GM19452 (cell line): ENCODE results near the gene SLC13A1.
"Not testable (repeated sequence)": the region's sequence is repeated elsewhere in the genome, so short reads cannot be mapped to it uniquely, and the experiment has no call there.

Experiments used
- ATAC-seq: cut with Tn5 transposase; IDR thresholded peaks from one replicate; pipeline ENCODE4 v1.9.1; 2021; ENCODE audit not compliant: unreplicated experiment

Gene SLC13A1, protein sequence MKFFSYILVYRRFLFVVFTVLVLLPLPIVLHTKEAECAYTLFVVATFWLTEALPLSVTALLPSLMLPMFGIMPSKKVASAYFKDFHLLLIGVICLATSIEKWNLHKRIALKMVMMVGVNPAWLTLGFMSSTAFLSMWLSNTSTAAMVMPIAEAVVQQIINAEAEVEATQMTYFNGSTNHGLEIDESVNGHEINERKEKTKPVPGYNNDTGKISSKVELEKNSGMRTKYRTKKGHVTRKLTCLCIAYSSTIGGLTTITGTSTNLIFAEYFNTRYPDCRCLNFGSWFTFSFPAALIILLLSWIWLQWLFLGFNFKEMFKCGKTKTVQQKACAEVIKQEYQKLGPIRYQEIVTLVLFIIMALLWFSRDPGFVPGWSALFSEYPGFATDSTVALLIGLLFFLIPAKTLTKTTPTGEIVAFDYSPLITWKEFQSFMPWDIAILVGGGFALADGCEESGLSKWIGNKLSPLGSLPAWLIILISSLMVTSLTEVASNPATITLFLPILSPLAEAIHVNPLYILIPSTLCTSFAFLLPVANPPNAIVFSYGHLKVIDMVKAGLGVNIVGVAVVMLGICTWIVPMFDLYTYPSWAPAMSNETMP

DNA sequence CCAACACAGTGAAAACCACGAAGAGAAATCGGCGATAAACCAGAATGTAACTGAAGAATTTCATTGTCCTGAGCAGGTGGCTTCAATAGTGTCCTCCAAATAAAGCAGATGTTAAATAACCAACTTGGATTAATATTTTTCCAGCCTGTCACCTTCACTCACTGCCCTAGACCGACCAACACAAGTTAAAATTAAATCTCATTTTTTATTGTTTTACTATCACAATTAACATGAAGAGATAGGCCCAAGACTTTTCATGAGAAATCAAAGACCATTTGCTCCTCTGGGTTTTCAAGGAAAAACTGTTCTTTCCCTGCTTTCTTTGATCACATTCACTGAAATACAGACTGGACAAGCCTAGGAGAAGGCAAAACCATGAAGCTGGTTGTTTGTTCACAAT, at the start of gene SLC13A1:
SLC13A1 (minus strand) TSS at position 87 of the 400 bp plus-strand sequence; CDS start at position 64, 23 bp downstream.
- no peak for ATAC-seq

DNA sequence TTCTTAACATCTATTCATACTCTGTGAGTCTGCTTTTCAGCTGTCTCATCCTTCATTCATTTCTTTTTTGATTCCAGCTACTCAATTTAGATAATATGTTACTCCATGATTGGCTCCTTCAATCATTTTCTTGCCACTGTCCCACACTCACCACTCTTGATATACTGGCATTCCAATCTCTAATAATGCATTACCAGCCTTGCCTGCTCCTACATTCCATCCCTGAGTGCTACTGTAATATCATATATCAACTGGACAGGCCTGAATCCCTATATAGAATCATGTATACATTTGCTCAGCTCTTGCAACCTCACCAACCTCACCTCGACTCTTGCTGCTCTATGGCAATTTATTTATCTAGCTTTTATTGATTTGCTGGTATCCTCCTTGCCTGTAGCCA, 45.0 kb upstream of the SLC13A1 start:
- ATAC-seq: no peak

DNA sequence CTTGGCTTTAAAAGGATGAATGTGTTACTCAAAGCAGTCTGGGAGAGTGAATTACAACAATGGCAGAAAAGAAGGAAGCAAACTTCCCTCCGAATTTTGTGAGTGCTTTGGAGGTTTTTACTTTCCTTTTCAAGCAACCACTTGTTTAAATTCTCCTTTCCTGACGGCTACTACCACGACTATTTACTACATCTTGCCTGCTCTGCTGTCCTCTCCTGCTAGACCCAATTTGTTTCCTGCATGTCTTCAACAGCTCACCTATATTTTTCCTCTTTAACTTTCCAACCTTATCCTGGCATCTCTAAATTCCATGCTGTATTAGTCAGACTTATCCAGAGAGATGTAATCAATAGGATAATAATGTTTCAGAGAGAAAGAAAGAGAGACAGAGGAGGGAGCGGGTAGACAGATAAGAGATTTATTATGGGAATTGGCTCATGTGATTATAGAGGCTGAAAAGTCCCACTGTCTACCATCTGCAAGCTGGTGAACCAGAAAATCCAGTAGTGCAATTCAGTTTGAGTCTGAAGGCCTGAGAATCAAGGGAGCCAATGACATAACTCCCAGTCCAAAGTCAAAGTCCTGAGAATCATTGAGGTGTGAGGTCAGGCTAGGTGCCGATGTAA, 42.8 kb upstream of the SLC13A1 start:
- ATAC-seq: no peak

DNA sequence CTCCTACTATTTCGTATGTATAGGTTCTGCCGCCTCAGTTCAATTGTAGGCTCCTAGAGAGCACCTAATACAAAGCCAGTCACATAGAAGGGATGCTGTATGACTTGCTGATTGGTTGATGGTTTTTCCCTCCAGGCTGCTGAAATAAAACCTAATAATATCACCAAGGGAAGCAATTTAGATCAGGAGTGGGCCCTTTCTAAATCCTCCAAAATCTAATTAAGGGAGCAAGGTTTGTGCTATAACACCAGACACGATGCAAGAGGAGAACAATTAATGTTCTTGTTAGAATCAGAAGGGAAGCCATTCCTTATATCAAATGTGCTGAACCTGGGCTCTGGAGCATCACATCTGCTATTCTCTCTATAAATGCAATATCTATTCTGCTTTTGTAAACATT, 42.0 kb upstream of the SLC13A1 start:
- ATAC-seq: no peak

DNA sequence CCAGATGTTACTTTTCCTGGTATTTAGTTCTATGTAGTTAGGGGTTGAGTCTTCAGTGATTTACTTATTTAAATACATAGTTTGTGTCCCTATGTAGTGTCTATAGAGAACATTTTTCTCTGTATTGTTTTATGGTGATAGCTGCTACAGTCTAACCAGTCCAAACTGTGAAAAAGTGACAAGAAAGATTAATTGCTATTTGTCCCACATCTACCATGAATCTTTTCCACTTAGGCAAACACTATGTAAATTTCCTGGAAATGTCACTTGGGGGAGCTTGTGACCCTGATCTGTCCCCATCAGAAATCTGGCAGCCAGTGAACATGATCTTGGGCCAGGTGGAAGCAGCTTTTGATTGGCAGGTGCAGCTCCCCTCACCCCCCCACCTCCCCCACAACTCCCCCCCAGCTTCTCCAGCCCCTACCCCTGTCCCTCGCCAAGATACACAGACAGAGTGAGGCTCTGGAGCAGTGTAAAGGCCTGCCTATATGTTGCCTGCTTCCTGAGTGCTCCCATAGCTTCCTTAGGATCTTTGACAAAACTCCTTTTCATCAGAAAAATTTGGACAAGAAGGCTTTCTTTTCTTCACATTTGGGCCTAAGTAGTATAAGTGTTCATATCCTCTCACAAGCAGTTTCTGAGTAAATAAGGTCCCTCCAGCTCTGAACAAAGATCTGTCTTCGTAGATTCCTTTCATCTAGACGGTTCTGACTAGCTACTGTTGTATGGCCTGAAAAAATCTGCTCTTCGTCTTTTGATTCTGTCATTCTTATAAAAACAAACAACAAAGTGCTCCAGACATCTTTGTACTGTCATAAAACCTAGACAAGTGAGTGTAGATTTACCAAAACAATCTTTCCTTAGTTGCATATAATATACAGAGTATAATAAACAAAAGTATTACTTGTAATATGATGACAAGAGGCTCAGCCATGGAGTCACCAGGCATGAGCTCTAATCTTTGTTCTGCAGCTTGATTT, 31.5 kb upstream of the SLC13A1 start:
- no peak for ATAC-seq

DNA sequence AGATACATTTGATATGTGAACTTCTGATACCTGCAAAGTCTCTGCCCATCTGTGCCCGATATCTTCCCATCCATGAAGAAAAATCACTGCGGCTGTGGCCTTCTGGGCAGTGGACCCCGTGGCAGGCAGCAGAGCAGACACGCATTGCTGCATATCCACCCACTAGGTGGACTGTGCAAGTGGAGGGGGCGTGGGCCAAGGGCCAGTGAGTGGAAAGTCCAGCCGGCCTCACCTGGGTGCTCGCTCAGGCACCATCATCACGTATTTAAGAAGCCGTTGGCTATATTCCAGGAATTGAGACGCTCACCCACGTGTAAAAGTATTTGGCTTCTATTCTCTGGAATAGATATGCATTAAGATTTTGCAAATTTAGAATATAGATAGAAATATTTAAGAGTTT, 30.8 kb upstream of the SLC13A1 start:
- ATAC-seq: no peak

DNA sequence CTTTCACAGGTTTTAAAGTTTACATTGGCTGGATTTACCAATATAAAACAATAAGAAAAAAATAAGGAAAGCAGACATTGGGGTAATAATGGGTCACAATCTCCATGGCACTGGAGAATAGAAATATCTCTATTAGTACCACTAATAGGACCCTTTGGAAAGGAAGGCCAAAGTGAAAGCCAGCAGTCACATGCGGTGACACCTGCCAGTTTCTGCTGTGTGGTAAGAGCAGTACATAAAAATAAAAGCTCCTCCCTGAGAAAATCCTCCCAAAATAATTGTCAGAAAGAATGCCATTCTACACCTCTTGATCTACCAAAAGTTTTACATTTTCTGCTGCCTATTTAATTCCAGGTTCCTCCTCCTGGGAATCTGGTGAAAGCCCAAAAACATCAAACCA, 30.4 kb upstream of the SLC13A1 start:
- no peak for ATAC-seq

DNA sequence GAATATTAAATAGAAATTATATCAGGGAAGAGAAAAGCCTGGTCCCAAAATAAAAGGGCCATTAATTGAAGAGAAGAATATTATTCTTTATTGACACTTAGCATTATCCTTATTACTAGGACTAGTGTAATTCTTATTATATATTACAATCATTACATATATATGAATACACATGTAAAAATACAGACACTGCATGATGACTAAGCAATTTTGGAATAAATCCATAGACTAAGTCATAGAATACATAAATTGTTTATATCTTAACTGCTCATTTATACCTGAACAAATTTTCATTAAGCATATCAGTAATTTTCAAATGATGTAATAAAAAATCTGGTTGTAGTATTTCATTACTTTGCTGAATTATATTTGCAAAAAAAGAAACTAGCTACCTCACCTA, 29.7 kb upstream of the SLC13A1 start:
- no peak for ATAC-seq

DNA sequence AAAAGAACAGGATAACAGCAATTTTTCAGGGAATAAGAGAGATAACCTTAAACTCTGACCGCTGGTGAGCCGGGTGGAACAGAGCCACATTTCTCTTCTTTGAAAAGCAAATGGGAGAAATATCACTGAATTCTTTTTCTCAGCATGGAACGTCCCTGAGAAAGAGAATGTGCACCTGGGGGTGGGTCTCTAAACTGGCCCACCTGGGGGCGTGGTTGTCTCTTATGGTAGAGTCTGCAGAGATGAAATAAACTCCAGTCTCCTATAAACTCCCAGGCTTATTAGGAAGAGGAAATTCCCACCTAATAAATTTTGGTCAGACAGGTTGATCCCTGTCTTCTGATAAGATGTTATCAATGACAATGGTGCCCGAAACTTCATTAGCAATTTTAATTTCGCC, 27.9 kb upstream of the SLC13A1 start:
- not testable (repeated sequence) for ATAC-seq

DNA sequence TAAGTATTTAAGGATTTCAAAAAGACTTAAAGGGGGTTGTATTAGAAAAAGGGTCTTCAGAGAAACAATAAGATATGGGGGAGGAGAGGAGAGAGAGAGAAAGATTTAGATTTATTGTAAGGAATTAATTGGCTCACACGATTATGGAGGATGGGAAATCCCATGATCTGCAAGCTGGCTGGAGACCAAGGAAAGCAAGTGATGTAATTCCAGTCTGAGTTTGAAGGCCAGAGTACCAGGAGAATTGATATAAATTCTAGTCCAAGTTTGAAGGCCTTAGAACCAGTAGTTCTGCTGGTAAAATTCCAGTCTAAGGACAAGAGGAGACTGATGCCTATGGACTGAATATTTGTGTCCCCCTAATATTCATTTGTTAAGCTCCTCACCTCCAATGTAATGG, 20.6 kb upstream of the SLC13A1 start:
- no peak for ATAC-seq

DNA sequence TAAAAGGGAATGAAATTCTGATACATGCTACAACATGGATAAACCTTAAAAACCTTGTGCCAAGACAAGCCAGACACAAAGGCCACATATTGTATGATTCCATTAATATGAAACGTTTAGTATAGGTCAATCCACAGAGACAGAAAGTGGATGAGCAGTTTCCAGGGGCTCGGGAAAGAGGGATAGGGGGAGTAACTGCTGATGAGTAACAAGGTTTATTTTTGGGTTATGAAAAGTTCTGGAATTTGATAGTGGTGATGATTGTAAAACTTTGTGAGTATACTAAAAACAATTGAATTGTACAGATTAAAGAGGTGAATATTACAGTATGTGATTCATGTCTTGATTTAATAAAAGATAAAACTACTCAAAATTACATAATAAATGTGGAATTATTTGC, 19.1 kb upstream of the SLC13A1 start:
- ATAC-seq: no peak

DNA sequence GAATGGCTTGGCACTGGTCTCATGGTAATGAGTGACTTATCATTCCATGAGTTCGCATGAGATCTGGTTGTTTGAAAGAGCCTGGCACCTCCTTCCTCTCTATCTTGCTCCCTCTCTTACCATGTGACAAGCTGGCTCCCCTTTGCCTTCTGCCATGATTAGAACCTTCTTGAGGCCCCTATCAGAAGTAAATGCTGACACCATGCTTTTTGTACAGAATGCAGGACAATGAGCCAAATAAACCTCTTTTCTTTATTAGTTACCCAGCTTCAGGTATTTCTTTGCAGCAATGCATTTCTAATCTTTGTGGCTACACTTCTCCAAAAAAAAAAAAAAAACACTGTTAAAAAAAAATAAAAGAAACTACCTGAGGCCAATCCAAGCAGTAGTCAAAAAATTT, 17.1 kb upstream of the SLC13A1 start:
- no peak for ATAC-seq

DNA sequence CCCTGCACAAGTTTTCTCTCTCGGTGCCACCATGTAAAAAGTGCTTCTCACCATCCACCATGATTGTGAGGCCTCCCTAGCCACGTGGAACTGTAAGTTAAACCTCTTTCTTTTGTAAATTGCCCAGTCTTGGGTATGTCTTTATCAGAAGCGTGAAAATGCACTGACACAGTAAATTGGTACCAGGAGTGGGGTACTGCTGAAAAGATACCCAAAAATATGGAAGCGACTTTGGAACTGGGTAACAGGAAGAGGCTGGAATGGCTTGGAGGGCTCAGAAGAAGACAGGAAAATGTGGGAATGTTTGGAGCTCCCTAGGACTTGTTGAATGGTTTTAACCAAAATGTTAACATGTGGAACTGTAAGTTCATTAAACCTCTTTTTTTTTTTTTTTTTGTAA, 15.6 kb upstream of the SLC13A1 start:
- no peak for ATAC-seq

DNA sequence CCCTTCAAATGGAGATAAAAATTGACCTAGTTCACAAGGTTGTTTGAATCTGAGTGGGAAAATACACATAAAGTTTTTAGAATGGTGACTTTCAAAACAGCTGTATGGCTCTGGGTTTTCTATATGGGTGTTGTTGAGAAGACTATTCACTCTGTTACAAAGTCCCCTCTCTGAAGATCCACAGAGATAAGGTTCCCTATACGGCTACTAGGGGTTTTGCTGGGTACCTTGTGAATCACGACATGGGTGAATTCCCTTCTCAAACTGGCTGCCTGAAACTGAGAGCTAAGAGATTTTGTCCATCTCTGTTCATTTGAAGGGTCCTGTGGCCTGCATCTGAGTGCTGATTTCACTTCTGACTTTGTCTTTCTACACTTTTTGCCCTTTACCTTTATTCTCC, 11.8 kb upstream of the SLC13A1 start:
- no peak for ATAC-seq

DNA sequence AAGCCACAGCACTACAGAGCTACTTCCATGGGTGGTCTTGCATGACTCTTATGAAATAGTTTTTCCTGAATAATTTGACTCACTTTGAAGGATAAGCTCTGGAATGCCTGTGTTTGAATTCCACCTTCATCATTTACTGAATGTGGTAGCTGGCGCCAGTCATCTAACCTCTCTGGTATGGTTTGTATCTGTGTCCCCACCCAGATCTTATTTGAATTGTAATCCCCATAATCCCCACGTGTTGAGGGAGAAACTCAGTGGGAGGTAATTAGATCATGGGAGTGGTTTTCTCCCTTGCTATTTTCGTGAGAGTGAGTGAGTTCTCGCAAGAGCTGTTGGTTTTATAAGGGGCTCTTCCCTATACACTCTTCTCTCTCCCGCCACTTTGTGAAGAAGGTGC, 11.2 kb upstream of the SLC13A1 start:
- ATAC-seq: no peak

DNA sequence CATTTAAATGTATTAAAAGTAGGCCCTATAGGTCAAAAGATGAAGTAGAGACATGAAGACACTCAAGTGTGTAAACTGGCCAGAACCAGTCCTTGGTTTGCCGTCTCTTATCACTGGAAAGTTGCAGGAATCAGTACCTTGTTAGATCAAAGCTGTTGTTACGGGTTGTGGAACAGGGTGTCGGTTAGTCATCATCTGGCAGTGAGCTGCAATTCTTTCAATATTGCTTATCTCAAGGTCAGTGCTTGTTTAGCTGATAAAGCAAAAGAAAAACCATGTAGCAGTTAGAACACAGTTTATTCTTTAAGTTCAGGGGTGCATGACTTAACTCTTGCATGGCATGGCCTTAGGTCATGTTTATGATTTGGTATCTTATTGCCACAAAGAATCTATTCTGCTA, 10.0 kb upstream of the SLC13A1 start:
- no peak for ATAC-seq

DNA sequence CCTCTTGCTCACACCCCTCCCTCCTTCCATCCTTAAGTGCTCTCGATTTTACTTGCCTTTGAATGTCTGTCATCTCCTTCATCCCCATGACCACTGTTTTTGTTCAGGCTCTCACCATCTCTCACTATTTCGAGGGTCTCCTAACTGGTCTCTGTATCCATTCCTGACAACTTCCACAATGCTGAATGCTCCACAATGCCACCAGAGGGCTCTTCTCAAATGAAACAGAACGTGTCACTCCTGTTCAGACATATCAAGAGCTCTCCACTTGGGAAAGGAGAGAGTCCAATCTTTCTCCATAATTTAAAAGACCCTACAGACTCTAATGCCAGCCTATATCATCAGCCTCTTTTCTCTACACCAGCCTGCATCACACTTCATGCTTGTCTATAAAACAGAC, 9.0 kb upstream of the SLC13A1 start:
- ATAC-seq: no peak

DNA sequence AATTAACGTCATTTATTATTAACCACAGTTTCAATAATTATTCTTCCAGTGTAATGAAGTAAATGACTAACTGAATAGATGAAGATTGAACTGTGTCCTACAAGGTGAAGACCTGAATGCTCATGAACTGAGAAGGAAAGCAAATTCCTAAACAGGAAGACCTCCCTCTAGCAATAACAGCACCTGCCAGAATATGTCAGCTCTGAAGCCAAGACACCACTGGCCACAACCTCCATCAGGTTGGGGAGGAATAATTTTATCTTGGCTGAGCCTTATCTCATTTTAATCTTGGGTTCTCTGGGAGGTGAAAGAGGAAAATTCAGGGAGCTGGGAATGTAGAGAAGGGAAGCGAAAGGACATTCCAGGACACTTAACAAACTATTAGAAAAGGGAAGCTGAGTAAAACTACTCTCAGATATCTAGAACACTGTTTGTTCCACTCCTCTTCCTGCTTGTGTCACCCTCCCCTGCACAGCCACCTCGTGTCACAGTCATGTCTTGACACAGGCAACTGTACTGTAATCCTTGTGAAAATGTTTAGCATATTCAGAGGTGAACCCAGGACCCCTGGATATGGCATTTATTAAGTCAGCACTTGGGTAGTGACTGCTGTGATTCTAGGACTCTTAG, 4.6 kb upstream of the SLC13A1 start:
- ATAC-seq: no peak

DNA sequence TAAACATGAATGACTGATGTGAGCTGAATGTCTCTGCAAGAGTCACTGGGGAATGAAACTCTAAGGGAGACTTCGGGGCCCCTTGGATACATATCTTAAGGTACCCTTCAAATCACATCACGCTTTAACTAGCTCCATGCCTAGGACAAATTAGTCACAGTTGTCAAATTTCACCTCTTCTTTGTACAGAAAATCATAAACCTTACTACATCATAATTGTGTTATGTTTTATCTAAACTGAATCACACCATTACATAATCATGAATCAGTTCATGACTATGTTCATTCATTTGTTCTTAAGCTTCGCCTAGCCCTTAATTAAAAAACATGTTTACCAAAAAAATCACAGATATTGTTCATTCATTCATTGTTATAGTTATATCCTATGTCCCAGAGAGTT, 2.1 kb upstream of the SLC13A1 start:
- ATAC-seq: no peak
